HepG2 (cell line): Measurements from ENCODE around the gene KATNB1. TPM values are rescaled to one million over a fixed set of nuclear protein-coding genes. Genes with fewer than 3 reads are reported as not detected.

Experiments
- BRCA1 ChIP-seq: sonication (generic); formaldehyde crosslinking; IDR thresholded peaks from 2 replicates; pipeline ENCODE4 v1.4.0; 2020; ENCODE audit warnings: missing genetic modification reagents
- CCDC6 ChIP-seq: sonication (generic); formaldehyde crosslinking; IDR thresholded peaks from 2 replicates; pipeline ENCODE4 v1.8.1; 2022; ENCODE audit warnings: mild to moderate bottlenecking, missing genetic modification reagents, moderate library complexity
- ETV5 ChIP-seq: IDR thresholded peaks from 2 replicates; pipeline ENCODE4 v1.6.1; 2018; ENCODE audit warnings: missing biosample characterization, missing genetic modification reagents, inconsistent platforms, borderline replicate concordance
- GATAD1 ChIP-seq: IDR thresholded peaks from 2 replicates; pipeline ENCODE4 v1.6.1; 2016; ENCODE audit warnings: missing genetic modification reagents, missing compliant biosample characterization
- KDM2A ChIP-seq: sonication (generic); formaldehyde crosslinking; IDR thresholded peaks from 2 replicates; pipeline ENCODE4 v1.4.0; 2020; ENCODE audit warnings: low read depth, missing genetic modification reagents, borderline replicate concordance
- KMT2B ChIP-seq: IDR thresholded peaks from 2 replicates; pipeline ENCODE4 v1.6.1; 2016; ENCODE audit warnings: missing genetic modification reagents, missing compliant biosample characterization
- MXI1 ChIP-seq: IDR thresholded peaks from 3 replicates; pipeline ENCODE4 v1.6.1; 2012; ENCODE audit warnings: low read depth, low read length, inconsistent platforms, borderline replicate concordance
- MYC ChIP-seq: sonication (generic); formaldehyde crosslinking; IDR thresholded peaks from 2 replicates; pipeline ENCODE4 v1.9.0; 2021; ENCODE audit warnings: missing genetic modification reagents, borderline replicate concordance
- RNF2 ChIP-seq: fragments of 450-650 bp; conservative IDR thresholded peaks from 2 replicates; pipeline ENCODE4 v1.6.1; 2016; ENCODE audit warnings: low read depth
- SIX4 ChIP-seq: sonication (generic); formaldehyde crosslinking; IDR thresholded peaks from 2 replicates; pipeline ENCODE4 v1.4.0; 2020; ENCODE audit warnings: missing genetic modification reagents
- SMC3 ChIP-seq: IDR thresholded peaks from 2 replicates; pipeline ENCODE4 v1.6.1; 2011; ENCODE audit warnings: low read length, improper control_type of control experiment
- ZBTB3 ChIP-seq: sonication (generic); formaldehyde crosslinking; IDR thresholded peaks from 2 replicates; pipeline ENCODE4 v1.4.0; 2020; ENCODE audit warnings: low read depth, mild to moderate bottlenecking, moderate library complexity, missing genetic modification reagents, borderline replicate concordance
- ZNF256 ChIP-seq: sonication (generic); formaldehyde crosslinking; conservative IDR thresholded peaks from 2 replicates; pipeline ENCODE4 v1.4.0; 2020; ENCODE audit warnings: missing genetic modification reagents
- ZNF75D ChIP-seq: sonication (generic); formaldehyde crosslinking; IDR thresholded peaks from 2 replicates; pipeline ENCODE4 v1.8.1; 2023; ENCODE audit warnings: missing genetic modification reagents, mild to moderate bottlenecking, borderline replicate concordance
- ZNF792 ChIP-seq: IDR thresholded peaks from 2 replicates; pipeline ENCODE4 v1.6.1; 2016
- polyA plus RNA-seq, 8 experiments: library from polyadenylated mRNA; depleted of rRNA in 3 of 8; stranded (reverse) in 7 of 8; unstranded in 1 of 8; fragments of >200 nt; fragmentation: Illumina TruSeq in 4 of 8; extraction: Trizol in 4 of 8; gene quantifications; 2 replicates each; pipeline versions ENCODE4 v1.2.1 to v1.2.3, GENCODE V29; 2011 to 2016; ENCODE audit warnings: low read depth in 4 of 8, missing spikeins in 1 of 8, mixed read lengths in 1 of 8; ENCODE audit not compliant: insufficient read depth in 1 of 8
- total RNA-seq, 5 experiments: library from RNA; depleted of rRNA; stranded (reverse); fragments of >200 nt; fragmentation: Illumina TruSeq; extraction: Trizol; gene quantifications; 2 replicates each; pipeline ENCODE4 v1.2.3, GENCODE V29; 2016; ENCODE audit warnings: low read depth in 1 of 5
- TF ChIP-seq, protein P1 (sequence below): IDR thresholded peaks from 2 replicates; pipeline ENCODE4 v1.6.1; 2018; ENCODE audit warnings: missing genetic modification reagents
- TF ChIP-seq, protein P2 (sequence below): sonication (generic); formaldehyde crosslinking; IDR thresholded peaks from 2 replicates; pipeline ENCODE4 v1.5.0; 2020; ENCODE audit warnings: missing genetic modification reagents
- TF ChIP-seq, protein P3 (sequence below): sonication (generic); formaldehyde crosslinking; IDR thresholded peaks from 2 replicates; pipeline ENCODE4 v1.8.0; 2022; ENCODE audit warnings: low read depth, missing genetic modification reagents
- TF ChIP-seq, protein P4 (sequence below): sonication (generic); formaldehyde crosslinking; IDR thresholded peaks from 2 replicates; pipeline ENCODE4 v1.5.0; 2020; ENCODE audit warnings: mild to moderate bottlenecking, missing genetic modification reagents, borderline replicate concordance
- TF ChIP-seq, protein P5 (sequence below): sonication (generic); formaldehyde crosslinking; IDR thresholded peaks from 2 replicates; pipeline ENCODE4 v1.4.0; 2020; ENCODE audit warnings: missing genetic modification reagents
- TF ChIP-seq, protein P6 (sequence below): IDR thresholded peaks from 2 replicates; pipeline ENCODE4 v1.6.1; 2012; ENCODE audit warnings: inconsistent platforms
- TF ChIP-seq, protein P7 (sequence below): sonication (generic); formaldehyde crosslinking; IDR thresholded peaks from 2 replicates; pipeline ENCODE4 v1.4.0; 2020; ENCODE audit warnings: mild to moderate bottlenecking, missing genetic modification reagents

Gene KATNB1
- total and polyA plus RNA-seq, 2 of the 13 experiments (the other 11 are each of a cell fraction or from before 2014, with no cell fraction given) = 31.5 to 43.5 TPM

DNA sequence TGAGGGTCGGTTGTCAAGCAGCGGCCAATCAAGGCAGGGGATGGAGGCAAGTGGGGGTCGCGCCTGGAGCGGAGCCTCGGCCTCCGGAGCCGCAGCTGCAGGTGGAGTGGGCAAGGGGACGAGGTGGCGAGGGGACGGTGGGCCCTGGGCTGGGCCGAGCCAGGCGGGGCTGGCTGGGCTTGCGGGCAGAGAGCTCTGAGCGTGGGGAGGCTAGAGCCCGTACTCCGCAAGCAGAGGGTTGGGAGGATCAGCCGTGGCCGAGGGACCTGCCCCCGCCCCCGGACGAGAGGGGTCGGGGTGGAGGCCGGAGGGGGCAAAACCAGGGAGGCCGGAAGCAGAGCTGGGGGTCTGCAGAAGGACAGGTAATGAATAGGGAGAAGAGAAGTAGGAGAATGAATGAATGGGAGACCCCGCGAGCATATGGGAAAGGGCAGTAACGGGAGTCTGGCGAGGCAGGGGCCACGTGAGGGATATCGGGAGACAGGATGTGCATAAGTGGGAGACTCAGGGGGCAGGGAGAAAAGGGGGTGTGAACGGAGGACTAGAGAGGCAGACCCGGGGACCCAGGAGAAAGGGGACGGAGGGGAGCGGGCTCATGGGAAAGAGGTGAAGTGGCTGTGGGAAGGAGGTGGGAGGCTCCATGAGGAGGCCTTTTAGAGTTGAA is at the start of gene KATNB1 (continued):
- TF ChIP-seq SMC3 (no peak), ZNF792 (CRISPR knock-in tag) (no peak), GATAD1 (CRISPR knock-in tag) (0 out of 2 replicates have a peak, but pooled peaks have one; percentile 23), RNF2 (0 out of 2 replicates have a peak, but pooled peaks have one; percentile 26), SIX4 (CRISPR knock-in tag) (0 out of 2 replicates have a peak, but pooled peaks have one; percentile 6), ZBTB3 (CRISPR knock-in tag) (no peak), MYC (CRISPR knock-in tag) (peak; percentile 30; the same call in 1 of the 2 replicates), ZNF256 (0 out of 2 replicates have a peak, but pooled peaks have one; percentile 43), ETV5 (no peak), MXI1 (peak; percentile 23; the same call in 1 of the 3 replicates), ZNF75D (CRISPR knock-in tag) (0 out of 2 replicates have a peak, but pooled peaks have one; percentile 76), CCDC6 (CRISPR knock-in tag) (0 out of 2 replicates have a peak, but pooled peaks have one; percentile 58), KDM2A (no peak; the same call in 1 of the 2 replicates), KMT2B (CRISPR knock-in tag) (0 out of 2 replicates have a peak, but pooled peaks have one; percentile 16), BRCA1 (CRISPR knock-in tag) (no peak)
- TF ChIP-seq, protein P1, sequence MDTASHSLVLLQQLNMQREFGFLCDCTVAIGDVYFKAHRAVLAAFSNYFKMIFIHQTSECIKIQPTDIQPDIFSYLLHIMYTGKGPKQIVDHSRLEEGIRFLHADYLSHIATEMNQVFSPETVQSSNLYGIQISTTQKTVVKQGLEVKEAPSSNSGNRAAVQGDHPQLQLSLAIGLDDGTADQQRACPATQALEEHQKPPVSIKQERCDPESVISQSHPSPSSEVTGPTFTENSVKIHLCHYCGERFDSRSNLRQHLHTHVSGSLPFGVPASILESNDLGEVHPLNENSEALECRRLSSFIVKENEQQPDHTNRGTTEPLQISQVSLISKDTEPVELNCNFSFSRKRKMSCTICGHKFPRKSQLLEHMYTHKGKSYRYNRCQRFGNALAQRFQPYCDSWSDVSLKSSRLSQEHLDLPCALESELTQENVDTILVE (CRISPR knock-in tag) = no peak
- TF ChIP-seq, protein P2, sequence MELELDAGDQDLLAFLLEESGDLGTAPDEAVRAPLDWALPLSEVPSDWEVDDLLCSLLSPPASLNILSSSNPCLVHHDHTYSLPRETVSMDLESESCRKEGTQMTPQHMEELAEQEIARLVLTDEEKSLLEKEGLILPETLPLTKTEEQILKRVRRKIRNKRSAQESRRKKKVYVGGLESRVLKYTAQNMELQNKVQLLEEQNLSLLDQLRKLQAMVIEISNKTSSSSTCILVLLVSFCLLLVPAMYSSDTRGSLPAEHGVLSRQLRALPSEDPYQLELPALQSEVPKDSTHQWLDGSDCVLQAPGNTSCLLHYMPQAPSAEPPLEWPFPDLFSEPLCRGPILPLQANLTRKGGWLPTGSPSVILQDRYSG (CRISPR knock-in tag) = 0 out of 2 replicates have a peak, but pooled peaks have one; percentile 17
- TF ChIP-seq, protein P3, sequence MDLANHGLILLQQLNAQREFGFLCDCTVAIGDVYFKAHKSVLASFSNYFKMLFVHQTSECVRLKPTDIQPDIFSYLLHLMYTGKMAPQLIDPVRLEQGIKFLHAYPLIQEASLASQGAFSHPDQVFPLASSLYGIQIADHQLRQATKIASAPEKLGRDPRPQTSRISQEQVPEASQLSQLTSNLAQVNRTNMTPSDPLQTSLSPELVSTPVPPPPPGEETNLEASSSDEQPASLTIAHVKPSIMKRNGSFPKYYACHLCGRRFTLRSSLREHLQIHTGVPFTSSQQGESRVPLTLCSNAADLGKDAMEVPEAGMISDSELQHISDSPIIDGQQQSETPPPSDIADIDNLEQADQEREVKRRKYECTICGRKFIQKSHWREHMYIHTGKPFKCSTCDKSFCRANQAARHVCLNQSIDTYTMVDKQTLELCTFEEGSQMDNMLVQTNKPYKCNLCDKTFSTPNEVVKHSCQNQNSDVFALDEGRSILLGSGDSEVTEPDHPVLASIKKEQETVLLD = no peak
- TF ChIP-seq, protein P4, sequence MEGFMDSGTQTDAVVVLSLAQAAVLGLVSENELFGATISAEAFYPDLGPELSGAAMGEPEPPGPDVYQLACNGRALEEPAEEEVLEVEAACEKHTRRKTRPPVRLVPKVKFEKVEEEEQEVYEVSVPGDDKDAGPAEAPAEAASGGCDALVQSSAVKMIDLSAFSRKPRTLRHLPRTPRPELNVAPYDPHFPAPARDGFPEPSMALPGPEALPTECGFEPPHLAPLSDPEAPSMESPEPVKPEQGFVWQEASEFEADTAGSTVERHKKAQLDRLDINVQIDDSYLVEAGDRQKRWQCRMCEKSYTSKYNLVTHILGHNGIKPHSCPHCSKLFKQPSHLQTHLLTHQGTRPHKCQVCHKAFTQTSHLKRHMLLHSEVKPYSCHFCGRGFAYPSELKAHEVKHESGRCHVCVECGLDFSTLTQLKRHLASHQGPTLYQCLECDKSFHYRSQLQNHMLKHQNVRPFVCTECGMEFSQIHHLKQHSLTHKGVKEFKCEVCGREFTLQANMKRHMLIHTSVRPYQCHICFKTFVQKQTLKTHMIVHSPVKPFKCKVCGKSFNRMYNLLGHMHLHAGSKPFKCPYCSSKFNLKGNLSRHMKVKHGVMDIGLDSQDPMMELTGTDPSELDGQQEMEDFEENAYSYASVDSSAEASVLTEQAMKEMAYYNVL (CRISPR knock-in tag) = peak; percentile 66
- TF ChIP-seq, protein P5, sequence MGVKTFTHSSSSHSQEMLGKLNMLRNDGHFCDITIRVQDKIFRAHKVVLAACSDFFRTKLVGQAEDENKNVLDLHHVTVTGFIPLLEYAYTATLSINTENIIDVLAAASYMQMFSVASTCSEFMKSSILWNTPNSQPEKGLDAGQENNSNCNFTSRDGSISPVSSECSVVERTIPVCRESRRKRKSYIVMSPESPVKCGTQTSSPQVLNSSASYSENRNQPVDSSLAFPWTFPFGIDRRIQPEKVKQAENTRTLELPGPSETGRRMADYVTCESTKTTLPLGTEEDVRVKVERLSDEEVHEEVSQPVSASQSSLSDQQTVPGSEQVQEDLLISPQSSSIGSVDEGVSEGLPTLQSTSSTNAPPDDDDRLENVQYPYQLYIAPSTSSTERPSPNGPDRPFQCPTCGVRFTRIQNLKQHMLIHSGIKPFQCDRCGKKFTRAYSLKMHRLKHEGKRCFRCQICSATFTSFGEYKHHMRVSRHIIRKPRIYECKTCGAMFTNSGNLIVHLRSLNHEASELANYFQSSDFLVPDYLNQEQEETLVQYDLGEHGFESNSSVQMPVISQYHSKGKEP (CRISPR knock-in tag) = 0 out of 2 replicates have a peak, but pooled peaks have one; percentile 23
- TF ChIP-seq, protein P6, sequence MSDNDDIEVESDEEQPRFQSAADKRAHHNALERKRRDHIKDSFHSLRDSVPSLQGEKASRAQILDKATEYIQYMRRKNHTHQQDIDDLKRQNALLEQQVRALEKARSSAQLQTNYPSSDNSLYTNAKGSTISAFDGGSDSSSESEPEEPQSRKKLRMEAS = peak; percentile 84
- TF ChIP-seq, protein P7, sequence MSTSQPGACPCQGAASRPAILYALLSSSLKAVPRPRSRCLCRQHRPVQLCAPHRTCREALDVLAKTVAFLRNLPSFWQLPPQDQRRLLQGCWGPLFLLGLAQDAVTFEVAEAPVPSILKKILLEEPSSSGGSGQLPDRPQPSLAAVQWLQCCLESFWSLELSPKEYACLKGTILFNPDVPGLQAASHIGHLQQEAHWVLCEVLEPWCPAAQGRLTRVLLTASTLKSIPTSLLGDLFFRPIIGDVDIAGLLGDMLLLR (CRISPR knock-in tag) = peak; percentile 45; the same call in 1 of the 2 replicates
